ENCODE results near the gene AAR2. TPM values are rescaled to one million over a fixed set of nuclear protein-coding genes. Genes with fewer than 3 reads are reported as not detected.

The AAR2 gene
- total RNA-seq, 1 donor from 2014 or later: 30.2 TPM

GRCh38 chr20:36298061-36298460 lies 61.8 kb downstream of the AAR2 start:
- TF ChIP-seq, protein P1, sequence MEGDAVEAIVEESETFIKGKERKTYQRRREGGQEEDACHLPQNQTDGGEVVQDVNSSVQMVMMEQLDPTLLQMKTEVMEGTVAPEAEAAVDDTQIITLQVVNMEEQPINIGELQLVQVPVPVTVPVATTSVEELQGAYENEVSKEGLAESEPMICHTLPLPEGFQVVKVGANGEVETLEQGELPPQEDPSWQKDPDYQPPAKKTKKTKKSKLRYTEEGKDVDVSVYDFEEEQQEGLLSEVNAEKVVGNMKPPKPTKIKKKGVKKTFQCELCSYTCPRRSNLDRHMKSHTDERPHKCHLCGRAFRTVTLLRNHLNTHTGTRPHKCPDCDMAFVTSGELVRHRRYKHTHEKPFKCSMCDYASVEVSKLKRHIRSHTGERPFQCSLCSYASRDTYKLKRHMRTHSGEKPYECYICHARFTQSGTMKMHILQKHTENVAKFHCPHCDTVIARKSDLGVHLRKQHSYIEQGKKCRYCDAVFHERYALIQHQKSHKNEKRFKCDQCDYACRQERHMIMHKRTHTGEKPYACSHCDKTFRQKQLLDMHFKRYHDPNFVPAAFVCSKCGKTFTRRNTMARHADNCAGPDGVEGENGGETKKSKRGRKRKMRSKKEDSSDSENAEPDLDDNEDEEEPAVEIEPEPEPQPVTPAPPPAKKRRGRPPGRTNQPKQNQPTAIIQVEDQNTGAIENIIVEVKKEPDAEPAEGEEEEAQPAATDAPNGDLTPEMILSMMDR (conservative IDR thresholded peaks at IDR 0.05; ENCODE audit: low read depth, low read length): no peak
- DNase-seq (ENCODE audit: low read depth): no peak
- no peak overlapping the region for H3K4me3 ChIP-seq (ENCODE audit: low read depth, low read length)

- TF ChIP-seq, protein P1 (conservative IDR thresholded peaks at IDR 0.05; ENCODE audit: low read depth, low read length): no peak
- DNase-seq (ENCODE audit: low read depth): no peak
- no peak overlapping the region for H3K4me3 ChIP-seq (ENCODE audit: low read depth, low read length)
Measured at GRCh38 chr20:36298795-36299339, 62.6 kb downstream of the AAR2 start.

GRCh38 chr20:36299459-36299858 lies 63.2 kb downstream of the AAR2 start:
- H3K4me3 ChIP-seq (ENCODE audit: low read depth, low read length): no peak overlapping the region
- TF ChIP-seq, protein P1 (conservative IDR thresholded peaks at IDR 0.05; ENCODE audit: low read depth, low read length): no peak
- DNase-seq (ENCODE audit: low read depth): no peak

DNA sequence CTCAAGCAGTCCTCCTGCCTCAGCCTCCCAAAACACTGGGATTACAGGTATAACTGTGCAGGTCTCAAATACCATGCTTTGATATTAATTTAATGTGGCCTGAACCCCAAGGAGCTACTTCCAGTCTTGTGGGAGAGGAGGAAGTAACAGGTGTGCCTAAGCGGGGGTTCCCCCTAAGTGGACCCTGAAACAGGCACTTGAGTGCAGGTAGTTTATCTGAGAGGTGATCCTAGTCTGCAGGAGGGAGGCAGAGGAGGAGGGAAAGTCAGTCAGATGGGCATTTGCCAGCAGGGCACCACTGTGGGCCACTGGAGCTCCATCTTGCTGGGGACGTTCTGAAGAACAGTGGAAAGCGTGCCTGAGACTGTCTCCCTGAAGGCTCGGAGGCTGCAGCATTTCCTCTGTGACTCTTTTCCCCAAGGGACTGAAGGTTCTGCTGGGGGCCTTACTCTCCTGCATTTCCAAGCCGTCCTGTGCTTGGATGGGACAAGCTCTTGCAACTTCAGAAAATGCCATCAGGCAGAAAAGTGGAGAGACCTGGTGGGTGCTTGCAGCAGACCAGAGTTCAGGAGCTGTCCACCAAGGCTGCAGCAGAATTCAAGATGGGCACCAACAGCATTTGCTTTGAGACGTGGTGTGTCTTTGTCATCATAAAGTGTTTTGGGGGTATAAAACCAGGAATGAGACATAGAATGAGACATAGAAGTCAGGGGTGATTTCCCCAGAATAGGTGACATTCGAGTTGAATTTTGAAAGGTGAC lies 65.3 kb downstream of the AAR2 start:
- TF ChIP-seq, protein P1 (conservative IDR thresholded peaks at IDR 0.05; ENCODE audit: low read depth, low read length): no peak
- DNase-seq (ENCODE audit: low read depth): no peak

GRCh38 chr20:36303020-36303595 lies 66.8 kb downstream of the AAR2 start:
- no peak for DNase-seq (ENCODE audit: low read depth)
- TF ChIP-seq, protein P1 (conservative IDR thresholded peaks at IDR 0.05; ENCODE audit: low read depth, low read length): no peak
- H3K4me3 ChIP-seq (ENCODE audit: low read depth, low read length): no peak overlapping the region

More for the DNA sequence above, 65.3 kb downstream of the AAR2 start:
- H3K4me3 ChIP-seq (ENCODE audit: low read depth, low read length): no peak overlapping the region

- TF ChIP-seq, protein P1 (conservative IDR thresholded peaks at IDR 0.05; ENCODE audit: low read depth, low read length): no peak
- DNase-seq (ENCODE audit: low read depth): no peak
- H3K4me3 ChIP-seq (ENCODE audit: low read depth, low read length): no peak overlapping the region
Measured at GRCh38 chr20:36303831-36304230, 67.6 kb downstream of the AAR2 start.

Measured in epithelial cell of proximal tubule (primary cell).